Common myeloid progenitor, CD34-positive (primary cell): Measurements from ENCODE around the gene HMCES.

Experiments
- CTCF ChIA-PET: fragments of 350-600 bp; sonication (Branson Sonifier 250); formaldehyde crosslinking; loops from one replicate; lab custom pipeline; 2021; ENCODE audit warnings: antibody characterized with exemption; lab: Charles Lee
- POLR2A ChIA-PET: fragments of 350-600 bp; sonication (Branson Sonifier 250); formaldehyde crosslinking; loops from one replicate; lab custom pipeline; 2021; ENCODE audit warnings: antibody characterized with exemption; lab: Charles Lee
- DNase-seq, 3 donors: peaks; one replicate each; pipeline versions ENCODE4 v3.0.0 to v3.0.0-alpha.2; 2013
- H3K27ac ChIP-seq, 2 experiments: 1 replicate in 1 of 2; 2 replicates in 1 of 2; pipeline ENCODE4 v1.7.0; 2013; ENCODE audit warnings: inconsistent platforms in 2 of 2, low read length in 2 of 2, mild to moderate bottlenecking in 2 of 2, low read depth in 1 of 2, moderate library complexity in 1 of 2; ENCODE audit not compliant: severe bottlenecking in 2 of 2, insufficient read depth in 1 of 2, poor library complexity in 1 of 2
- H3K27me3 ChIP-seq, 5 experiments: replicated peaks in 2 of 5; 1 replicate in 3 of 5; 2 replicates in 2 of 5; pipeline versions ENCODE4 v1.6.1 to v1.7.0; 2013; ENCODE audit warnings: low read length in 4 of 5, mild to moderate bottlenecking in 2 of 5, moderate library complexity in 2 of 5, inconsistent platforms in 1 of 5; ENCODE audit not compliant: insufficient read depth in 5 of 5, control insufficient read depth in 4 of 5
- H3K36me3 ChIP-seq, 4 experiments: 1 replicate in 2 of 4; 2 replicates in 2 of 4; pipeline versions ENCODE4 v1.6.1 to v1.7.0; 2013; ENCODE audit warnings: low read length in 3 of 4, control low read depth in 1 of 4, mild to moderate bottlenecking in 1 of 4; ENCODE audit not compliant: control insufficient read depth in 4 of 4, insufficient read depth in 4 of 4
- H3K4me1 ChIP-seq, 4 experiments: 1 replicate in 3 of 4; 2 replicates in 1 of 4; pipeline versions ENCODE4 v1.6.1 to v1.7.1; 2013; ENCODE audit warnings: low read length in 3 of 4, mild to moderate bottlenecking in 3 of 4, control low read depth in 1 of 4, inconsistent platforms in 1 of 4, moderate library complexity in 1 of 4; ENCODE audit not compliant: control insufficient read depth in 4 of 4, insufficient read depth in 4 of 4; ENCODE audit errors: control extremely low read depth in 1 of 4
- H3K4me3 ChIP-seq, 7 experiments: 1 replicate in 4 of 7; 2 replicates in 3 of 7; pipeline versions ENCODE4 v1.5.1 to v1.7.0; 2013; ENCODE audit warnings: mild to moderate bottlenecking in 7 of 7, low read length in 6 of 7, moderate library complexity in 6 of 7, inconsistent platforms in 2 of 7, low read depth in 2 of 7, control low read depth in 1 of 7; ENCODE audit not compliant: insufficient read depth in 4 of 7, control insufficient read depth in 1 of 7; ENCODE audit errors: extremely low read depth in 1 of 7
- H3K9me3 ChIP-seq, 5 experiments: 1 replicate in 4 of 5; 2 replicates in 1 of 5; pipeline versions ENCODE4 v1.6.1 to v1.7.1; 2013; ENCODE audit warnings: low read length in 4 of 5, mild to moderate bottlenecking in 2 of 5, inconsistent platforms in 1 of 5, low read depth in 1 of 5, moderate library complexity in 1 of 5; ENCODE audit not compliant: control insufficient read depth in 4 of 5, insufficient read depth in 2 of 5; ENCODE audit errors: control extremely low read depth in 1 of 5
- WGBS: methylation state at CpG from one replicate; pipeline ENCODE4 v1.1.5; 2013; ENCODE audit not compliant: insufficient coverage; 5-methylcytosine and 5-hydroxymethylcytosine counted together

The HMCES gene

GRCh38 chr3:129278966-129279906 lies 566 bp downstream of the HMCES start:
- Histone ChIP-seq H3K4me3 (peak overlapping the region; percentile 64 to 99 (median 89)), H3K27me3 (no peaks in the 10 kb centered on the region), H3K4me1 (peaks cover 6 to 29% (median 19%) of the 10 kb centered on the region in 4 experiments), H3K27ac (peak overlapping the region; percentile 84 to 87), H3K9me3 (no peaks in the 10 kb centered on the region), H3K36me3 (peaks cover 7 to 43% (median 26%) of the 10 kb centered on the region in 4 experiments)
- CTCF ChIA-PET, result interaction anchor here (1.4 to 1.9 kb wide), 4 partner anchors 12 to 37 kb away, joined by 3 to 6 read pairs (median 5); a partner anchor contains a TSS
- peak; percentile 51 to 77 (median 68) for DNase-seq
- under 1% methylated on average over 70 of the region's 82 CpGs for WGBS
- POLR2A ChIA-PET, result interaction anchor here (0.5 to 3.6 kb wide), 9 partner anchors 15 to 316 kb away, joined by 3 to 26 read pairs (median 3); partner anchors contain the start of gene GP9

- Histone ChIP-seq H3K9me3 (no peaks in the 10 kb centered on the region), H3K4me1 (peaks cover 6 to 29% (median 19%) of the 10 kb centered on the region in 4 experiments), H3K4me3 (peak overlapping the region in 6 of 7 experiments; percentile 73 to 99 (median 93)), H3K36me3 (peaks cover 4 to 33% (median 17%) of the 10 kb centered on the region in 4 experiments), H3K27me3 (no peaks in the 10 kb centered on the region), H3K27ac (peak overlapping the region in 1 of 2 experiments; percentile 87)
- ChIA-PET CTCF (interaction anchor here (0.7 to 1.9 kb wide), 5 partner anchors 11 to 110 kb away, joined by 3 to 6 read pairs (median 4); a partner anchor contains a TSS), POLR2A (interaction anchor here (0.6 to 3.6 kb wide), 4 partner anchors 22 to 219 kb away, joined by 3 to 26 read pairs (median 4); partner anchors contain the start of gene GP9)
- 88% methylated on average over 1 of the region's 2 CpGs for WGBS
- DNase-seq, result no peak
Measured at GRCh38 chr3:129280183-129280582, 1.5 kb downstream of the HMCES start.

GRCh38 chr3:129281726-129282125 lies 3.1 kb downstream of the HMCES start:
- POLR2A ChIA-PET, result interaction anchor here (0.7 kb wide), 1 partner anchor 24 kb away, joined by 6 read pairs; no protein-coding TSS in a partner anchor
- 100% methylated on average over 3 of the region's 5 CpGs for WGBS
- Histone ChIP-seq H3K4me3 (no peak overlapping the region), H3K9me3 (no peaks in the 10 kb centered on the region), H3K36me3 (peaks cover 3 to 27% (median 12%) of the 10 kb centered on the region in 4 experiments), H3K27me3 (no peaks in the 10 kb centered on the region), H3K4me1 (peaks cover 6 to 29% (median 19%) of the 10 kb centered on the region in 4 experiments), H3K27ac (no peak overlapping the region)
- no peak for DNase-seq
- CTCF ChIA-PET, result interaction anchor here (0.6 kb wide), 1 partner anchor 34 kb away, joined by 3 read pairs; a partner anchor contains a TSS

- ChIA-PET POLR2A (interaction anchor here (0.6 to 1.4 kb wide), 2 partner anchors 32 to 34 kb away, joined by 4 read pairs; no protein-coding TSS in a partner anchor), CTCF (interaction anchor here (1.4 to 2.0 kb wide), 3 partner anchors 19 to 35 kb away, joined by 4 to 11 read pairs (median 6); a partner anchor contains a TSS)
- DNase-seq, result peak; percentile 23 to 67 (median 62)
- no peaks in the 10 kb centered on the region for H3K27me3 ChIP-seq
- H3K27ac ChIP-seq, result no peak overlapping the region
- H3K36me3 ChIP-seq, result peaks cover 0 to 19% (median 10%) of the 10 kb centered on the region in 4 experiments
- peaks cover 6 to 28% (median 17%) of the 10 kb centered on the region in 4 experiments for H3K4me1 ChIP-seq
- no peaks in the 10 kb centered on the region for H3K9me3 ChIP-seq
- 93% methylated on average over 3 of the region's 6 CpGs for WGBS
- H3K4me3 ChIP-seq, result no peak overlapping the region
Measured at GRCh38 chr3:129282727-129283327, 4.2 kb downstream of the HMCES start.

- POLR2A ChIA-PET, result no interaction called here
- CTCF ChIA-PET, result no interaction called here
Measured at GRCh38 chr3:129286081-129286480, 7.4 kb downstream of the HMCES start.

GRCh38 chr3:129288446-129288845 lies 9.8 kb downstream of the HMCES start:
- Histone ChIP-seq H3K4me1 (no peaks in the 10 kb centered on the region), H3K9me3 (no peaks in the 10 kb centered on the region), H3K27me3 (no peaks in the 10 kb centered on the region), H3K27ac (no peak overlapping the region), H3K36me3 (peaks cover 3 to 40% (median 26%) of the 10 kb centered on the region in 4 experiments), H3K4me3 (no peak overlapping the region)
- no CpG with 5 or more reads among the region's 3 CpGs for WGBS
- no peak for DNase-seq
- POLR2A ChIA-PET, result no interaction called here
- CTCF ChIA-PET, result interaction anchor here (0.7 to 1.0 kb wide), 3 partner anchors 16 to 162 kb away, joined by 3 read pairs; no protein-coding TSS in a partner anchor

More at GRCh38 chr3:129286081-129286480, 7.4 kb downstream of the HMCES start:
- Histone ChIP-seq H3K9me3 (no peaks in the 10 kb centered on the region), H3K36me3 (peaks cover 3 to 39% (median 26%) of the 10 kb centered on the region in 4 experiments), H3K27me3 (no peaks in the 10 kb centered on the region), H3K4me3 (no peak overlapping the region), H3K4me1 (peaks cover 0 to 9% (median 6%) of the 10 kb centered on the region in 4 experiments), H3K27ac (no peak overlapping the region)
- WGBS, result 100% methylated on average over 1 of the region's 2 CpGs
- no peak for DNase-seq
